Colonic mucosa (tissue), 4 donors: ENCODE results near the gene UPK3A. TPM values are rescaled to one million over a fixed set of nuclear protein-coding genes. Genes with fewer than 3 reads are reported as not detected.
A peak's percentile ranks its signal among the peaks of the same experiment; 100 is the strongest.

Experiments used
- DNase-seq: peaks from one replicate; pipeline ENCODE4 v3.0.0-alpha.2; 2020
- H3K27ac ChIP-seq: fragments of 200-600 bp; one replicate; pipeline ENCODE4 v1.8.0; 2021
- H3K27me3 ChIP-seq: fragments of 200-600 bp; one replicate; pipeline ENCODE4 v1.8.0; 2021
- H3K36me3 ChIP-seq: fragments of 200-600 bp; one replicate; pipeline ENCODE4 v1.8.0; 2021
- H3K4me1 ChIP-seq: fragments of 200-600 bp; one replicate; pipeline ENCODE4 v1.8.0; 2021; ENCODE audit warnings: mild to moderate bottlenecking
- H3K4me3 ChIP-seq: fragments of 200-600 bp; one replicate; pipeline ENCODE4 v1.8.0; 2021
- H3K9ac ChIP-seq, 2 donors: one replicate each; pipeline ENCODE4 v1.7.0; 2013; ENCODE audit warnings: control low read depth in 2 of 2, low read depth in 2 of 2, low read length in 2 of 2
- H3K9me3 ChIP-seq: fragments of 200-600 bp; one replicate; pipeline ENCODE4 v1.8.0; 2021
- CTCF ChIP-seq: fragments of 200-600 bp; IDR thresholded peaks from one replicate; pipeline ENCODE4 v1.8.0; 2022; ENCODE audit warnings: antibody characterized with exemption, mild to moderate bottlenecking
- intact Hi-C: fragments of 100-400 bp; cut with DNase I; formaldehyde crosslinking; loops from one replicate; pipeline ENCODE4 v1.14.1; 2022
- total RNA-seq, 2 donors: library from RNA; stranded (reverse); fragmentation: NEBNext Ultra II Directional in 1 of 2; extraction: Animal tissue kit (Norgen Biotek cat#: 25700) in 1 of 2; gene quantifications; one replicate each; pipeline ENCODE4 v1.2.1, GENCODE V29; 2021
- donor health status: healthy.
- donor health status: DM: no; HTN: no; CAD: no.
- donor health status: DM: no; HTN: no; CAD: no.

The UPK3A gene
- total RNA-seq, 2 donors from 2014 or later: 0.32 to 3.6 TPM

GRCh38 chr22:45314054-45314721 is 29.4 kb downstream of the UPK3A start:
- DNase-seq: peak; percentile 53
- no peaks in the 10 kb centered on the region for H3K36me3 ChIP-seq

GRCh38 chr22:45314786-45315185 is 30.0 kb downstream of the UPK3A start:
- Histone ChIP-seq H3K27ac (no peak overlapping the region), H3K4me1 (peaks cover 4% of the 10 kb centered on the region), H3K27me3 (no peaks in the 10 kb centered on the region), H3K9me3 (no peaks in the 10 kb centered on the region), H3K9ac (no peak overlapping the region), H3K36me3 (no peaks in the 10 kb centered on the region), H3K4me3 (no peak overlapping the region)
- no peak for DNase-seq
- no peak for TF ChIP-seq CTCF
- intact Hi-C loops: no loop called here

More at GRCh38 chr22:45314054-45314721, 29.4 kb downstream of the UPK3A start:
- intact Hi-C loops: no loop called here
- Histone ChIP-seq H3K9me3 (no peaks in the 10 kb centered on the region), H3K4me1 (peaks cover 4% of the 10 kb centered on the region), H3K4me3 (no peak overlapping the region), H3K27ac (peak overlapping the region; percentile 24), H3K27me3 (no peaks in the 10 kb centered on the region), H3K9ac (peak overlapping the region in 1 of 2 donors; percentile 8)
- no peak for TF ChIP-seq CTCF

GRCh38 chr22:45316796-45317526 is 32.2 kb downstream of the UPK3A start:
- no peak overlapping the region for H3K4me3 ChIP-seq
- peak overlapping the region in 1 of 2 donors; percentile 27 for H3K9ac ChIP-seq
- intact Hi-C loops: no loop called here
- no peak for TF ChIP-seq CTCF
- no peaks in the 10 kb centered on the region for H3K27me3 ChIP-seq
- H3K27ac ChIP-seq: peak overlapping the region; percentile 73
- DNase-seq: no peak
- no peaks in the 10 kb centered on the region for H3K36me3 ChIP-seq
- no peaks in the 10 kb centered on the region for H3K9me3 ChIP-seq
- peaks cover 4% of the 10 kb centered on the region for H3K4me1 ChIP-seq

- peak; percentile 41 for TF ChIP-seq CTCF
- Histone ChIP-seq H3K9me3 (no peaks in the 10 kb centered on the region), H3K27ac (peak overlapping the region; percentile 73), H3K9ac (peak overlapping the region; percentile 27 to 57), H3K27me3 (no peaks in the 10 kb centered on the region), H3K36me3 (no peaks in the 10 kb centered on the region), H3K4me3 (no peak overlapping the region), H3K4me1 (peaks cover 4% of the 10 kb centered on the region)
- intact Hi-C loops: no loop called here
- DNase-seq: peak; percentile 75
Measured at GRCh38 chr22:45317551-45318167, 32.9 kb downstream of the UPK3A start.

- Histone ChIP-seq H3K9ac (peak overlapping the region; percentile 27 to 57), H3K36me3 (no peaks in the 10 kb centered on the region), H3K4me3 (no peak overlapping the region), H3K9me3 (no peaks in the 10 kb centered on the region), H3K27me3 (no peaks in the 10 kb centered on the region), H3K27ac (peak overlapping the region; percentile 73), H3K4me1 (peaks cover 4% of the 10 kb centered on the region)
- no peak for TF ChIP-seq CTCF
- intact Hi-C loops: no loop called here
- DNase-seq: peak; percentile 73
Measured at GRCh38 chr22:45318168-45318557, 33.4 kb downstream of the UPK3A start.
